GM12874 (cell line): Measurements from ENCODE around the gene NAP1L1.

Source experiments
- CTCF ChIP-seq: IDR thresholded peaks from 2 replicates; pipeline ENCODE4 v1.5.1; 2011; ENCODE audit warnings: low read depth, mild to moderate bottlenecking, control low read depth, low read length, moderate library complexity; ENCODE audit not compliant: insufficient read depth

The NAP1L1 gene

GRCh38 chr12:76049575-76050251, 34.8 kb downstream of the NAP1L1 start:
- TF ChIP-seq CTCF = no peak

- TF ChIP-seq CTCF = no peak
Measured at GRCh38 chr12:76047742-76048141, 36.7 kb downstream of the NAP1L1 start.

- no peak for TF ChIP-seq CTCF
Measured at GRCh38 chr12:76047060-76047459, 37.4 kb downstream of the NAP1L1 start.

GRCh38 chr12:76043377-76043776, 41.1 kb downstream of the NAP1L1 start:
- TF ChIP-seq CTCF = no peak

GRCh38 chr12:76042147-76042546, 42.3 kb downstream of the NAP1L1 start:
- no peak for TF ChIP-seq CTCF

GRCh38 chr12:76041406-76041805, 43.1 kb downstream of the NAP1L1 start:
- TF ChIP-seq CTCF = no peak

- no peak for TF ChIP-seq CTCF
Measured at GRCh38 chr12:76040461-76040860, 44.0 kb downstream of the NAP1L1 start.

- no peak for TF ChIP-seq CTCF
Measured at GRCh38 chr12:76038176-76038575, 46.3 kb downstream of the NAP1L1 start.
